Stimulated activated CD4-positive, alpha-beta T cell treated with anti-CD3 and anti-CD28 coated beads, Interleukin-12 subunit alpha, Interleukin-12 subunit beta, amount 100 ng/mL, for 48 hours (primary cell): ENCODE data around the gene FARP2.
"Not testable (repeated sequence)": the region's sequence is repeated elsewhere in the genome, so short reads cannot be mapped to it uniquely, and the experiment has no call there.

ENCODE experiments used
- DNase-seq, 3 donors: peaks; one replicate each; pipeline ENCODE4 v3.0.0-alpha.2; 2020; ENCODE audit warnings: low read depth in 2 of 3, low spot score in 1 of 3

FARP2 gene

GRCh38 chr2:241355983-241356870, at the start of gene FARP2:
FARP2 (plus strand) TSS chr2:241356285; CDS start chr2:241373108, 16,823 bp downstream.
- peak; percentile 94 to 97 (median 94) for DNase-seq

- DNase-seq = no peak
These were observed 49.0 kb upstream of the FARP2 start for GRCh38 chr2:241307055-241307454.

- no peak for DNase-seq
These were observed 47.8 kb upstream of the FARP2 start for GRCh38 chr2:241308267-241308666.

GRCh38 chr2:241308832-241309500, 47.1 kb upstream of the FARP2 start:
- no peak for DNase-seq

GRCh38 chr2:241309684-241310117, 46.4 kb upstream of the FARP2 start:
- DNase-seq = peak; percentile 36 to 54 (median 47)

GRCh38 chr2:241310917-241311566, 45.0 kb upstream of the FARP2 start:
- DNase-seq = no peak

- no peak for DNase-seq
These were observed 44.0 kb upstream of the FARP2 start for GRCh38 chr2:241312082-241312481.

- DNase-seq = no peak
These were observed 42.5 kb upstream of the FARP2 start for GRCh38 chr2:241313543-241314095.

GRCh38 chr2:241314226-241315092, 41.6 kb upstream of the FARP2 start:
- no peak for DNase-seq

GRCh38 chr2:241315093-241315878, 40.8 kb upstream of the FARP2 start, which contains the start of gene HDLBP:
HDLBP (minus strand) TSS chr2:241315672; CDS start chr2:241266869, 48,803 bp downstream.
- peak; percentile 100 for DNase-seq

- peak in 2 of 3 donors; percentile 52 to 69 for DNase-seq
These were observed 40.0 kb upstream of the FARP2 start, which contains the start of gene SEPTIN2 for GRCh38 chr2:241315879-241316631. SEPTIN2 (plus strand) TSS chr2:241315925; CDS start chr2:241324233, 8,308 bp downstream.

GRCh38 chr2:241316825-241317224, 39.3 kb upstream of the FARP2 start:
- DNase-seq = no peak

GRCh38 chr2:241317391-241317790, 38.7 kb upstream of the FARP2 start:
- no peak for DNase-seq

GRCh38 chr2:241318830-241319229, 37.3 kb upstream of the FARP2 start:
- not testable (repeated sequence) for DNase-seq

- no peak for DNase-seq
These were observed 35.7 kb upstream of the FARP2 start for GRCh38 chr2:241320394-241320793.

- DNase-seq = no peak
These were observed 35.1 kb upstream of the FARP2 start for GRCh38 chr2:241321033-241321432.

- DNase-seq = no peak
These were observed 34.2 kb upstream of the FARP2 start for GRCh38 chr2:241321886-241322285.

GRCh38 chr2:241323778-241324177, 32.3 kb upstream of the FARP2 start:
- no peak for DNase-seq

- no peak for DNase-seq
These were observed 31.3 kb upstream of the FARP2 start for GRCh38 chr2:241324775-241325174.
